IMR-90 (cell line): ENCODE data around the gene DSCAM. TPM values are rescaled to one million over a fixed set of nuclear protein-coding genes. Genes with fewer than 3 reads are reported as not detected.

ENCODE experiments used
- ATAC-seq: fragments of 200-7000 bp; cut with Tn5 transposase; 2 replicates; pipeline ENCODE4 v1.9.1; 2020; ENCODE audit warnings: low read depth, mild to moderate bottlenecking, moderate library complexity
- BruUV-seq: library from RNA; stranded (reverse); fragments of 400-500 nt; replicated peaks from 2 replicates; lab custom pipeline; 2021; lab: Mats Ljungman, UMichigan
- CTCF ChIA-PET: fragments of 300-600 bp; formaldehyde crosslinking; extraction: SDS; loops from one replicate; lab custom pipeline; 2021; ENCODE audit warnings: antibody characterized with exemption; lab: Yijun Ruan, JAX
- POLR2A ChIA-PET: fragments of 300-600 bp; sonication (Branson Sonifier 250); formaldehyde crosslinking; loops from one replicate; lab custom pipeline; 2022; ENCODE audit warnings: antibody characterized with exemption; ENCODE audit not compliant: unreplicated experiment; lab: Charles Lee
- DNase-seq: peaks from one replicate; pipeline ENCODE4 v3.0.0; 2013
- H2AFZ ChIP-seq: replicated peaks from 2 replicates; pipeline ENCODE3; 2013; ENCODE audit warnings: low read length, mild to moderate bottlenecking; ENCODE audit not compliant: poor library complexity
- H2AK5ac ChIP-seq: 2 replicates; pipeline ENCODE4 v1.6.1; 2013; ENCODE audit warnings: low read depth, low read length, inconsistent platforms
- H2AK9ac ChIP-seq: replicated peaks from 2 replicates; pipeline ENCODE3; 2013; ENCODE audit warnings: mild to moderate bottlenecking, low read depth, low read length, moderate library complexity; ENCODE audit not compliant: poor library complexity
- H2BK120ac ChIP-seq: 2 replicates; pipeline ENCODE4 v1.6.1; 2013; ENCODE audit warnings: low read depth, low read length, inconsistent platforms
- H2BK15ac ChIP-seq: 3 replicates; pipeline ENCODE4 v1.6.1; 2013; ENCODE audit warnings: low read depth, low read length, inconsistent platforms
- H2BK20ac ChIP-seq: 2 replicates; pipeline ENCODE4 v1.6.1; 2013; ENCODE audit warnings: low read depth, mild to moderate bottlenecking, inconsistent platforms, low read length, moderate library complexity
- H2BK5ac ChIP-seq: 2 replicates; pipeline ENCODE4 v1.6.1; 2013; ENCODE audit warnings: mild to moderate bottlenecking, low read depth, low read length, inconsistent platforms; ENCODE audit not compliant: poor library complexity, severe bottlenecking
- H3K14ac ChIP-seq: replicated peaks from 2 replicates; pipeline ENCODE4 v1.6.1; 2013; ENCODE audit warnings: low read depth, low read length, inconsistent platforms
- H3K18ac ChIP-seq: 2 replicates; pipeline ENCODE4 v1.6.1; 2013; ENCODE audit warnings: low read depth, low read length, control low read depth
- H3K23ac ChIP-seq: 2 replicates; pipeline ENCODE4 v1.6.1; 2013; ENCODE audit warnings: low read depth, low read length, inconsistent platforms
- H3K27ac ChIP-seq: 2 replicates; pipeline ENCODE4 v1.5.1; 2013; ENCODE audit warnings: mild to moderate bottlenecking, control low read depth, low read length; ENCODE audit not compliant: insufficient read depth
- H3K27me3 ChIP-seq: 2 replicates; pipeline ENCODE4 v1.6.1; 2013; ENCODE audit warnings: low read length; ENCODE audit not compliant: control insufficient read depth, insufficient read depth
- H3K36me3 ChIP-seq: 2 replicates; pipeline ENCODE4 v1.6.1; 2013; ENCODE audit warnings: low read length, mixed read lengths; ENCODE audit not compliant: control insufficient read depth, insufficient read depth
- H3K4ac ChIP-seq: 2 replicates; pipeline ENCODE4 v1.6.1; 2013; ENCODE audit warnings: low read depth, low read length, inconsistent platforms
- H3K4me1 ChIP-seq: 2 replicates; pipeline ENCODE4 v1.6.1; 2013; ENCODE audit warnings: low read length, mixed read lengths; ENCODE audit not compliant: control insufficient read depth, insufficient read depth
- H3K4me2 ChIP-seq: 2 replicates; pipeline ENCODE4 v1.6.1; 2013; ENCODE audit warnings: low read depth, mild to moderate bottlenecking, control low read depth, low read length, moderate library complexity
- H3K4me3 ChIP-seq: 2 replicates; pipeline ENCODE4 v1.5.1; 2013; ENCODE audit warnings: low read depth, mild to moderate bottlenecking, control low read depth, low read length, moderate library complexity; ENCODE audit not compliant: insufficient read depth
- H3K56ac ChIP-seq: 2 replicates; pipeline ENCODE4 v1.6.1; 2013; ENCODE audit warnings: low read length, inconsistent platforms; ENCODE audit not compliant: insufficient read depth; ENCODE audit errors: extremely low read depth
- H3K79me1 ChIP-seq, 2 experiments: 2 replicates each; pipeline ENCODE4 v1.6.1; 2013; ENCODE audit warnings: low read length in 2 of 2, inconsistent platforms in 1 of 2, low read depth in 1 of 2
- H3K9ac ChIP-seq: 2 replicates; pipeline ENCODE4 v1.6.1; 2013; ENCODE audit warnings: low read depth, low read length, control low read depth
- H3K9me1 ChIP-seq: 2 replicates; pipeline ENCODE4 v1.6.1; 2013; ENCODE audit warnings: low read length, inconsistent platforms; ENCODE audit not compliant: insufficient read depth
- H3K9me3 ChIP-seq: 2 replicates; pipeline ENCODE4 v1.6.1; 2013; ENCODE audit warnings: low read length; ENCODE audit not compliant: control insufficient read depth, insufficient read depth
- H4K20me1 ChIP-seq: 2 replicates; pipeline ENCODE4 v1.6.1; 2013; ENCODE audit warnings: low read length, inconsistent platforms; ENCODE audit not compliant: insufficient read depth
- H4K5ac ChIP-seq: 2 replicates; pipeline ENCODE4 v1.6.1; 2013; ENCODE audit warnings: mild to moderate bottlenecking, low read depth, low read length, control low read depth
- H4K8ac ChIP-seq, 2 experiments: 2 replicates each; pipeline ENCODE4 v1.6.1; 2013; ENCODE audit warnings: low read depth in 2 of 2, low read length in 2 of 2, control low read depth in 1 of 2, inconsistent platforms in 1 of 2
- H4K91ac ChIP-seq: 2 replicates; pipeline ENCODE4 v1.6.1; 2013; ENCODE audit warnings: low read depth, low read length, inconsistent platforms; ENCODE audit not compliant: insufficient read depth
- CEBPB ChIP-seq: IDR thresholded peaks from 2 replicates; pipeline ENCODE4 v1.6.1; 2012; ENCODE audit warnings: low read depth, low read length, improper control_type of control experiment
- CHD1 ChIP-seq: IDR thresholded peaks from 2 replicates; pipeline ENCODE4 v1.6.1; 2012; ENCODE audit warnings: low read depth, low read length, improper control_type of control experiment
- FOS ChIP-seq: fragments of 150-350 bp; IDR thresholded peaks from 2 replicates; pipeline ENCODE4 v1.6.1; 2016; ENCODE audit warnings: low read depth, low read length
- MAFK ChIP-seq: IDR thresholded peaks from 2 replicates; pipeline ENCODE4 v1.6.1; 2012; ENCODE audit warnings: low read depth, low read length, improper control_type of control experiment
- MAZ ChIP-seq: IDR thresholded peaks from 2 replicates; pipeline ENCODE4 v1.6.1; 2012; ENCODE audit warnings: low read depth, mild to moderate bottlenecking, low read length, improper control_type of control experiment, moderate library complexity, borderline replicate concordance
- MXI1 ChIP-seq: IDR thresholded peaks from 2 replicates; pipeline ENCODE4 v1.6.1; 2012; ENCODE audit warnings: low read depth, mild to moderate bottlenecking, low read length, moderate library complexity, borderline replicate concordance
- NFE2L2 ChIP-seq: fragments of 150-350 bp; IDR thresholded peaks from 2 replicates; pipeline ENCODE4 v1.6.1; 2016; ENCODE audit warnings: low read depth, mild to moderate bottlenecking, low read length
- POLR2A ChIP-seq: IDR thresholded peaks from 2 replicates; pipeline ENCODE4 v1.6.1; 2012; ENCODE audit warnings: mild to moderate bottlenecking, low read depth, low read length
- RAD21 ChIP-seq: IDR thresholded peaks from 2 replicates; pipeline ENCODE4 v1.6.1; 2012; ENCODE audit warnings: low read length, improper control_type of control experiment
- RFX5 ChIP-seq: IDR thresholded peaks from 2 replicates; pipeline ENCODE4 v1.8.0; 2012; ENCODE audit warnings: low read depth, mild to moderate bottlenecking, low read length, moderate library complexity
- USF2 ChIP-seq: fragments of 150-350 bp; IDR thresholded peaks from 2 replicates; pipeline ENCODE4 v1.6.1; 2017; ENCODE audit warnings: mild to moderate bottlenecking, antibody characterized with exemption, low read length, low read depth
- WGBS, 2 experiments: methylation state at CpG; one replicate each; pipeline versions ENCODE4 v1.1.5 to v1.1.7; 2013; ENCODE audit warnings: missing lambda C conversion rate in 2 of 2; ENCODE audit not compliant: insufficient read length in 1 of 2; ENCODE audit errors: extremely low coverage in 2 of 2; 5-methylcytosine and 5-hydroxymethylcytosine counted together
- dilution Hi-C: fragments of 300-500 bp; cut with HindIII; formaldehyde crosslinking; loops from one replicate; pipeline ENCODE4 v1.14.3; 2018; ENCODE audit warnings: low sequenced_read_pairs; ENCODE audit not compliant: unreplicated experiment
- in situ Hi-C: fragments of 300-500 bp; cut with MboI; formaldehyde crosslinking; loops from 3 replicates; pipeline ENCODE4 v1.14.3; 2019; ENCODE audit warnings: low sequenced_read_pairs, inconsistent platforms, mixed read lengths
- intact Hi-C: fragments of 100-400 bp; cut with micrococcal nuclease; formaldehyde crosslinking; loops from 2 replicates; pipeline ENCODE4 v1.10.0; 2022
- polyA plus RNA-seq, 3 experiments: library from polyadenylated mRNA; depleted of rRNA; stranded (reverse); fragments of >200 nt; gene quantifications; 2 replicates each; pipeline ENCODE4 v1.2.3, GENCODE V29; 2012; ENCODE audit warnings: low replicate concordance in 1 of 3
- total RNA-seq: library from RNA; depleted of rRNA; stranded (reverse); fragments of >200 nt; gene quantifications from 2 replicates; pipeline ENCODE4 v1.2.3, GENCODE V29; 2012
- TF ChIP-seq, protein P1 (sequence below): conservative IDR thresholded peaks from 2 replicates; pipeline ENCODE4 v1.5.1; 2012; ENCODE audit warnings: mild to moderate bottlenecking, low read depth, low read length, improper control_type of control experiment

Gene DSCAM
- total and polyA plus RNA-seq, 2 of the 4 experiments (the other 2 are of a cell fraction) = under 0.01 to 0.02 TPM

- Histone ChIP-seq H2AFZ (no peak overlapping the region), H3K56ac (no peak overlapping the region), H2BK120ac (no peak overlapping the region), H3K23ac (no peak overlapping the region), H3K36me3 (no peaks in the 10 kb centered on the region), H3K4me3 (no peak overlapping the region), H3K27ac (no peak overlapping the region), H4K20me1 (no peaks in the 10 kb centered on the region), H4K5ac (no peak overlapping the region), H3K9me3 (peaks cover 2% of the 10 kb centered on the region), H3K9ac (no peak overlapping the region), H3K18ac (no peak overlapping the region), H3K4me2 (no peak overlapping the region), H2BK20ac (no peak overlapping the region), H3K27me3 (no peaks in the 10 kb centered on the region), H3K4me1 (no peaks in the 10 kb centered on the region), H2AK5ac (no peak overlapping the region), H2AK9ac (no peak overlapping the region), H3K14ac (no peak overlapping the region), H2BK15ac (no peak overlapping the region), H3K9me1 (no peaks in the 10 kb centered on the region), H4K8ac (no peak overlapping the region), H3K4ac (no peak overlapping the region), H4K91ac (no peak overlapping the region), H3K79me1 (no peaks in the 10 kb centered on the region), H2BK5ac (no peak overlapping the region)
- BruUV-seq = no TSS peak
- DNase-seq (no peak), ATAC-seq (no peak)
- POLR2A ChIA-PET = no interaction called here
- in situ Hi-C loops = no loop called here
- CTCF ChIA-PET = interaction anchor here (0.6 kb wide), 1 partner anchor 354 kb away, joined by 3 read pairs; no protein-coding TSS in a partner anchor
- dilution Hi-C loops = no loop called here
- intact Hi-C loops = no loop called here
- TF ChIP-seq RAD21 (no peak), POLR2A (no peak), FOS (no peak), MAZ (no peak), NFE2L2 (no peak), CHD1 (no peak), MAFK (no peak), USF2 (no peak), RFX5 (no peak), CEBPB (no peak), MXI1 (no peak)
- TF ChIP-seq, protein P1, sequence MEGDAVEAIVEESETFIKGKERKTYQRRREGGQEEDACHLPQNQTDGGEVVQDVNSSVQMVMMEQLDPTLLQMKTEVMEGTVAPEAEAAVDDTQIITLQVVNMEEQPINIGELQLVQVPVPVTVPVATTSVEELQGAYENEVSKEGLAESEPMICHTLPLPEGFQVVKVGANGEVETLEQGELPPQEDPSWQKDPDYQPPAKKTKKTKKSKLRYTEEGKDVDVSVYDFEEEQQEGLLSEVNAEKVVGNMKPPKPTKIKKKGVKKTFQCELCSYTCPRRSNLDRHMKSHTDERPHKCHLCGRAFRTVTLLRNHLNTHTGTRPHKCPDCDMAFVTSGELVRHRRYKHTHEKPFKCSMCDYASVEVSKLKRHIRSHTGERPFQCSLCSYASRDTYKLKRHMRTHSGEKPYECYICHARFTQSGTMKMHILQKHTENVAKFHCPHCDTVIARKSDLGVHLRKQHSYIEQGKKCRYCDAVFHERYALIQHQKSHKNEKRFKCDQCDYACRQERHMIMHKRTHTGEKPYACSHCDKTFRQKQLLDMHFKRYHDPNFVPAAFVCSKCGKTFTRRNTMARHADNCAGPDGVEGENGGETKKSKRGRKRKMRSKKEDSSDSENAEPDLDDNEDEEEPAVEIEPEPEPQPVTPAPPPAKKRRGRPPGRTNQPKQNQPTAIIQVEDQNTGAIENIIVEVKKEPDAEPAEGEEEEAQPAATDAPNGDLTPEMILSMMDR = no peak
- WGBS, 2 experiments = 40% methylated on average over 4 of the region's 9 CpGs; no CpG with 5 or more reads in 1 of the 2 experiments
These were observed 501.1 kb downstream of the DSCAM start for GRCh38 chr21:40345711-40346321.
